Measurements from ENCODE around the gene GRID1. TPM values are rescaled to one million over a fixed set of nuclear protein-coding genes. Genes with fewer than 3 reads are reported as not detected.

The GRID1 gene
- total and polyA plus RNA-seq, 8 donors: 0.31 to 8.5 (median 1.0) TPM; not detected in 1

GRCh38 chr10:86317949-86318725 lies 48.5 kb downstream of the GRID1 start:
- TF ChIP-seq POLR2A (IDR thresholded peaks at IDR 0.05): no peak
- TF ChIP-seq, protein P1, sequence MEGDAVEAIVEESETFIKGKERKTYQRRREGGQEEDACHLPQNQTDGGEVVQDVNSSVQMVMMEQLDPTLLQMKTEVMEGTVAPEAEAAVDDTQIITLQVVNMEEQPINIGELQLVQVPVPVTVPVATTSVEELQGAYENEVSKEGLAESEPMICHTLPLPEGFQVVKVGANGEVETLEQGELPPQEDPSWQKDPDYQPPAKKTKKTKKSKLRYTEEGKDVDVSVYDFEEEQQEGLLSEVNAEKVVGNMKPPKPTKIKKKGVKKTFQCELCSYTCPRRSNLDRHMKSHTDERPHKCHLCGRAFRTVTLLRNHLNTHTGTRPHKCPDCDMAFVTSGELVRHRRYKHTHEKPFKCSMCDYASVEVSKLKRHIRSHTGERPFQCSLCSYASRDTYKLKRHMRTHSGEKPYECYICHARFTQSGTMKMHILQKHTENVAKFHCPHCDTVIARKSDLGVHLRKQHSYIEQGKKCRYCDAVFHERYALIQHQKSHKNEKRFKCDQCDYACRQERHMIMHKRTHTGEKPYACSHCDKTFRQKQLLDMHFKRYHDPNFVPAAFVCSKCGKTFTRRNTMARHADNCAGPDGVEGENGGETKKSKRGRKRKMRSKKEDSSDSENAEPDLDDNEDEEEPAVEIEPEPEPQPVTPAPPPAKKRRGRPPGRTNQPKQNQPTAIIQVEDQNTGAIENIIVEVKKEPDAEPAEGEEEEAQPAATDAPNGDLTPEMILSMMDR (IDR thresholded peaks at IDR 0.05): no peak
- no peak for TF ChIP-seq EP300 (IDR thresholded peaks at IDR 0.05)
- TF ChIP-seq POLR2AphosphoS5 (IDR thresholded peaks at IDR 0.05): no peak
- H3K27me3 ChIP-seq: peaks cover 0 to 22% (median 0%) of the 10 kb centered on the region in 3 donors
- no peaks in the 10 kb centered on the region for H3K9me3 ChIP-seq
- WGBS, 5 donors: 77 to 89% (median 85%) methylated on average over 2 to 4 of the region's 4 CpGs
- H3K4me3 ChIP-seq: no peak overlapping the region
- H3K4me1 ChIP-seq: no peaks in the 10 kb centered on the region
- no peak overlapping the region for H3K27ac ChIP-seq
- DNase-seq: no peak
- intact Hi-C loops (cut with DNase I; ENCODE audit: low total_unique reads): no loop called here
- H3K36me3 ChIP-seq: no peaks in the 10 kb centered on the region

DNA sequence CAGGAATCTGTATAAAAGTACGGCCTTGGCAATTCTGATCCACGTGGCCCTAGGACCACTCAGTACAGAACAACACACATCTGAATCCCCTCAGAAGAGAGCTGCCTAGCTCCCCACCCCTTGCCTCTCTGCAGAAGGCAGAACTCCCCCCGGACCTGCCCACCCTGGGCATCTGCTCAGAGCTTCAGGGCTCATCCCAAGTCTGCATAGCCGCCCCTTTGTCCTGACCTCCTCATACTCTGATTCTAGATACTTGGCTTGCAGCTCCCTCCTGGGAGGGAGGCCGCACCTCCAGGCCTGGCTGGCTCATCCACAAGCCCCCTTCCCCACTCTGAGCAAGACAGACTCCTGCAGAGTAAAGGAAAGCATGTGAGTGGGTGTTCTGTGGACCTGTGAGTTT lies 49.6 kb downstream of the GRID1 start:
- intact Hi-C loops (cut with DNase I; ENCODE audit: low total_unique reads): no loop called here
- DNase-seq: no peak
- Histone ChIP-seq H3K4me3 (no peak overlapping the region), H3K27ac (no peak overlapping the region), H3K27me3 (peaks cover 0 to 15% (median 0%) of the 10 kb centered on the region in 3 donors), H3K36me3 (no peaks in the 10 kb centered on the region), H3K4me1 (no peaks in the 10 kb centered on the region), H3K9me3 (no peaks in the 10 kb centered on the region)
- 63 to 79% (median 73%) methylated on average over 5 of the region's 5 CpGs for WGBS, 5 donors
- TF ChIP-seq EP300 (IDR thresholded peaks at IDR 0.05) (no peak), POLR2AphosphoS5 (IDR thresholded peaks at IDR 0.05) (no peak), POLR2A (IDR thresholded peaks at IDR 0.05) (no peak)
- TF ChIP-seq, protein P1 (IDR thresholded peaks at IDR 0.05): no peak

- TF ChIP-seq EP300 (IDR thresholded peaks at IDR 0.05): no peak
- TF ChIP-seq, protein P1 (IDR thresholded peaks at IDR 0.05): no peak
- TF ChIP-seq POLR2A (IDR thresholded peaks at IDR 0.05): no peak
- TF ChIP-seq POLR2AphosphoS5 (IDR thresholded peaks at IDR 0.05): no peak
- no peaks in the 10 kb centered on the region for H3K4me1 ChIP-seq
- no peak overlapping the region for H3K4me3 ChIP-seq
- DNase-seq: no peak
- no peaks in the 10 kb centered on the region for H3K36me3 ChIP-seq
- H3K27me3 ChIP-seq: peaks cover 0 to 11% (median 0%) of the 10 kb centered on the region in 3 donors
- intact Hi-C loops (cut with DNase I; ENCODE audit: low total_unique reads): no loop called here
- no peaks in the 10 kb centered on the region for H3K9me3 ChIP-seq
- no peak overlapping the region for H3K27ac ChIP-seq
- 49 to 73% (median 61%) methylated on average over 1 to 4 of the region's 4 CpGs for WGBS, 5 donors
Observed at GRCh38 chr10:86316274-86316835, 50.2 kb downstream of the GRID1 start.

- Histone ChIP-seq H3K36me3 (no peaks in the 10 kb centered on the region), H3K4me3 (no peak overlapping the region), H3K27me3 (peaks cover 0 to 10% (median 0%) of the 10 kb centered on the region in 3 donors), H3K4me1 (no peaks in the 10 kb centered on the region), H3K9me3 (no peaks in the 10 kb centered on the region), H3K27ac (no peak overlapping the region)
- no peak for DNase-seq
- intact Hi-C loops (cut with DNase I; ENCODE audit: low total_unique reads): no loop called here
- TF ChIP-seq, protein P1 (IDR thresholded peaks at IDR 0.05): no peak
- TF ChIP-seq POLR2A (IDR thresholded peaks at IDR 0.05) (no peak), POLR2AphosphoS5 (IDR thresholded peaks at IDR 0.05) (no peak), EP300 (IDR thresholded peaks at IDR 0.05) (no peak)
Observed at GRCh38 chr10:86315549-86315942, 51.0 kb downstream of the GRID1 start.
